ENCODE results near the gene P4HA2.

P4HA2 gene

DNA sequence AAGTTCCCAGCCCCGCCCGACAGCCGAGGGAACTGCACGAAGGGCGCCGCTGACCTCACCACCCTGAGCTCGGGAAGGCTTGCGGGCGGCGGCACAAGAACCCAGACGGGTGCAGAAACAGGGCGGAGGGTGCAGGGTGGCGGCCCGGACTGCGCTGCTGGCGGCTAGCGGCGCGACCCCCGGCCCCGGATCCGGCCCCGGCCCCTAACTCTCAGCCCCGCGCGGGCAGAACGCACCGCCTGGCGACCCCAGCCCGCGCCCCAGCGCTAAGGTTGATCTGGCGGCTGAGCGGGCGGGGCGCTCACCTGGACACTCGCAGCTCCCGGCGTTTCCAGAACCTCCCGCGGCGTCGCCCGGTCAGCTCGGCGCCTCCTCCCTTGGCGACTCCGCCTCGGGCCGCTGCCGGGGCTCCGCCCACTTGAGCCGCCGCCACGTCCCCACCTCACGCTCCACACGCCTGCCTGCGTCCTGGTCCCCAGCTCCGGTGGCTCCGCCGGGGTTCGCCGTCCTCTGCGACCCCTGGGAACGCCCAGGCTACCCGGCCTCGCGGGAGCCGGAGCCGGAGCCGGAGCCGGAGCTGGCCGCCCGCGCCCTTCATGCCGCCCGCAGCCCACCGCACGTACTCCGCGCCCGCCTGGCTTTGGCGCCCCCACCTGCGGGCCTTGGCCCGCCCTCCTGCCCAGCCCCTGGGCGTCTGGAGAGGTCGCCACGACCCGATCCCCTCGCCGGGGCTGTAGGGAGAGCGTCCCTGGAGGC is at the start of gene P4HA2:
P4HA2 (minus strand) TSS at position 369 of the 756 bp plus-strand sequence. CDS start 9,227 bp downstream, outside the sequence.
- peak; percentile 95 for DNase-seq (ENCODE audit: low spot score)

DNA sequence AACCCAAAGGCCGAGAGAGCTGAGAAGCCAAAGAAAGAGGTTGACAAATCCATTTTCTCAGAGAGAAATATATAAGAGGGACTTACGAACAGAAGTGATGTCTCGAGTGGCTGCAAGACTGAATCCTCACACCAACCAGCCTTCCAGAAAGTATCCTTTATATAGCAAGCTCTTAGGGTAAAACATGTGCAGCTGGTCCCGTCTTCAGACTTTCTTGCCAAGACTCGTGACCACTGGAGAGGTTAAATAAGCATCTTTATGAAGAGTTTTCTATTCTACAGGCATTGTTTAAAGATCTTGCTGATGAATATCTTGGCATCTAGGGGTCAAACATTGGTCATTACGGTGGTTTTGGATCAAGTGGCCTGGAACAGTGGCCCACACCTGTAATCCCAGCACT is 49.6 kb upstream of the P4HA2 start:
- DNase-seq (ENCODE audit: low spot score): no peak

DNA sequence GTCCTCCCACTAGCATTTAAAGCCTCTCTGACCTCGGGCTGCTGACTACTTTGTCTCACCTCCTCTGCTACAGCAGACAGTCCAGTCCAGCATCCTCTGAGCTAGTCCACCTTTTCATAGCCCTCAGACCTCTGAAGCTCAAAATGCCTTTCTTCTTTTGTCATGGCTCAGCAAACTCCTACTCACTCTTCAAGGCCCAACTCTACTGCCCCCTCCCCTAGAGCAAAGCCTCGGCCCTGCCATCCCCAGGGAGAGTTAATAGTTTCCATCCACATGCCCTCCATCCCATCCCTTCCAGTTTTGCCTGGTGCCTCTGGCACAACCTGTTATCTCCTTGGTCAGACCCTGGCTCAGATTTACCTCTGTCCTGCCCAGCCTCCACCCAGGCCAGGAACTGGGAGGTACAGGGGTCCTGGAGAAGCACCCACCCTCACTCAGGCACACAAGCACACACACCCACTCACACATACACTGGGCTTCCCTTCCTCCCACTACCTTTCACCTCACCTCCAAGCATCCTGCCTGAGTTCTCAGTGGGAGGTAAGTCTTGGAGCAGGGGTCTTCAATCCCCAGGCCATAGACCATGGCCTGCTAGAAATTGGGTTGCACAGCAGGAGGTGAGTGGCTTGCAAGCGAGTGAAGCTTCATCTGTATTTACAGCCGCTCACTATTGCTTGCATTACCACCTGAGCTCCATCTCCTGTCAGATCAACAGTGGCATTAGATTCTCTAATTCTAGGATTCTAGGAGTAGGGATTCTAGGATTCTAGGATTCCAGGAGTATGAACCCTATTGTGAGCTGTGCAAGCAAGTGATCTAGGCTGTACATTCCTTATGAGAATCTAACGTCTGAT is 47.9 kb upstream of the P4HA2 start:
- no peak for DNase-seq (ENCODE audit: low spot score)

DNA sequence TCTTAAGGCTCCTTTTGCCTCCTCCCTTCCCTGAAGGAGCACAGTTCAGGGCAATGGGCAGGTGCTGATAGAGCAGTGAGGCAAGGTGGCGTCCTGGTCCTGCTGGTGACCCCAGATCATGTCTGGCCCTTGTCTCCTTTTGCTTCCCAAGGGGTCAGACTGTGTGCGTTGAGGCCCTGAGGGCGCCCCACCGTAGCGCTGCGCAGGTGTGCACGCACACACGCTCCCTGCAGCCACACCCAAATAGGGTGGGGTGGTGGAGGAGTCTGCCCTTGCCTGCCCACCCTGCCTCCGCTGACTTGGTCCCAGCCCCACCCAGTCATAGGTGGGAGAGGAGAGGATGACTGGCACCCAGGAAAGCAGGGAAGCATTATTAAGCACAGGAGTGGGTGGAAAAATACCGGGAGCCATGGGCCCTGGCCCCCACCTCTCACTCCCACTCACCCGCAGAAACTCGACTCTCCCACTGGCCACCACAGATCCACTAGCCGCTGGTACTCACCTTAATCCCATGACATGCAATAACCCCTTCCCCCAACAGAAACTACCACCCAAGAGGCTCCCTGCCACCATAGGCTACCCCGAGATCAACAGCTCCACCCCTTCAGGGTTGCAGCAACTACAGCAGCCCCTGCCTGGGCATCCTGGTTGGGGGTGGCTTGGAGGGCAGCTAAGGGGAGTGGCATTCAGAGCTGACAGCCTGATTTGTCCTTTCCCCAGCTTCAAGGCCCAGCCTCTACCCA is 46.6 kb upstream of the P4HA2 start:
- DNase-seq (ENCODE audit: low spot score): no peak

DNA sequence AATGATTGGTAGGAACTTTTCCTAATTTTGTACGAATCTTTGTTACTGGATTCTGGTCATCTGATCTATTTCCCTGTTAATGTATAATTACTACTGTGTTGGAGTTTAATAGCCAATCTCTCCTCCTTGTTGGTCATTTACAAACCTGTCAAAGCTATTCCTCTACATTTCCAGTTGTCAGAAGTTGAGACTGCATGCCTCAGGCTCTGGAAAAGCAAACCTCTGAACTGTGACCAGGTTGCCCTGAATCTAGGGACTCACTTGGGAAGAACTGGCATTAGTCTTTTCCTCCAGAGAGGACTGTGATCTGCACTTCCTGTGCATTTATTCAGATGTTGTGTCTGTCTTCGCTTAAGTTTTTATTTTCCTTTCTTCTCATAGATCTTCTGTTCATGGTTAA is 46.0 kb upstream of the P4HA2 start:
- no peak for DNase-seq (ENCODE audit: low spot score)

DNA sequence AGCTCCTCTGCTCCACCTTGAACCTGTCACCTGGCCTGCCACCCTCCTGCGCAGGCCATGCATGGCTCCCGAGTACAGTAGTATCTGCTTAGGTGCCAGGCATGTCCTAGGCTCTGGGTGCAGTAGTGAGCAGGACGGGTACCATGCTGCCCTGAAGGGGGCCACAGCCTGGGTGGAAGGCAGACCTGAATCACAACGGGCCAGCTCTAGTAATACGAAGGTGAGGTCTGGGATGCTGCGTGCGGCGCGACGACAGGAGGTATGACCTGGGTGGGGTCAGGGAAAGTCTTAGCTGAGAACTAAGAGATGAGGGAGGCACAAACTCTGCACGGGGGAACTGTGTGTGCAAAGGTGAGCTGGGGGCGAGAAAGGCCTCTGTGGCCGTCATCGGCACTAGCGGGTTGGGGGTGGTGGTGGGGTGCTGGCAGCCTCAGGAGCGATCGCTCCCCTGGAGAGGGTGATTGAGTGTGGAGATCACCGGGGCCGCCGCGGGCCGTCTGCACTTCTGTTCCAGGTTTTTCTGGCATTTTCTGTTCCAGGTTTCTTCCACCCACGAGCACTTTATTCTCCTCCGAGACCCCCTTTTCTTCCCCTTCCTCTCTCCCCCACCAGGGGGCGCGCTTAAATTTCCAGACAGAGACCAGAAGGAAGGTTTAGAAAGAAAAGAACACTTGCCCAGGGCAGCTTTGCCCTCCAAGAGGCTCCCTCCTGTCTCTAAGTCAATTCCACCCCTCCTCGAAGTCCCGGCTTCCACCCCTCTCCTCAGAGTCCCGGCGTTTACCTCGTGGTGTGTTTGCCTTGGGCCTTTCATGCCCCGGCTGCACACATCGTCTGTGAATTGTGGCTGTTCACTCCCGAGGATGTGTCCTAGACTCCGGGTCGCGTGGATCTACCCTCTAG is 44.9 kb upstream of the P4HA2 start:
- DNase-seq (ENCODE audit: low spot score): peak; percentile 60

DNA sequence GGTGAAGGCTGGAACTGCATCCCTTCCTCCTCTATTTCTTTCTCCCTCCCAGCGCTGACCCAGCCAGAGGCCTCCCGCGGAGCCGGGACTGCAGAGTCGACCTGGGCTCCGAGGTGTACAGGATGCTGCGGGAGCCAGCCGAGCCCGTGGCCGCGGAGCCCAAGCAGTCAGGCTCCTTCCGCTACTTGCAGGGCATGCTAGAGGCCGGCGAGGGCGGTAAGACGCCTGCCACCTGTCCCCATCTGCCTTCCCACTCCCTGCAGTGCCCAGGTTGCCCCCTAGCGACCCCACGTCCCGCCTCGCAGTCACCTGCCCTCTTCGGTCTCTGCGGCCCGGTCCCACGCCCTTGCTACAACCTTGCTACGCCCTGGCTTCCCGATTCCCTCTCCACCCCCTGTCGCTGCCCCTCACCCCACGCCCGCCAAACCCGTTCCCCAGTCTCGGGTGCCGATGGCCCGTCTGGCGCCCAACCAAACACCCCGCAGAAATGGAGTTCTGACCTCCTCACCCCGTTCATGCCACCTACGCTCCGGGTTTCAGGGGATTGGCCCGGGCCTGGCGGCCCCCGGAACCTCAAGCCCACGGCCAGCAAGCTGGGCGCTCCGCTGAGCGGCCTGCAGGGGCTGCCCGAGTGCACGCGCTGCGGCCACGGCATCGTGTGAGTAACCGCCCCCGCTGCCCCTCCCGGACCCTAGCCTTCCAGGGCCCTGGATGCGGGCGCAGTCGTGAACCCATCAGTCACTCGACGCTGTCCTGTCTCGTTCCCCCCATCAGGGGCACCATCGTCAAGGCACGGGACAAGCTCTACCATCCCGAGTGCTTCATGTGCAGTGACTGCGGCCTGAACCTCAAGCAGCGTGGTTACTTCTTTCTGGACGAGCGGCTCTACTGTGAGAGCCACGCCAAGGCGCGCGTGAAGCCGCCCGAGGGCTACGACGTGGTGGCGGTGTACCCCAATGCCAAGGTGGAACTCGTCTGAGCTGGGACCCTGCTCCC is 43.9 kb upstream of the P4HA2 start:
- DNase-seq (ENCODE audit: low spot score): no peak

DNA sequence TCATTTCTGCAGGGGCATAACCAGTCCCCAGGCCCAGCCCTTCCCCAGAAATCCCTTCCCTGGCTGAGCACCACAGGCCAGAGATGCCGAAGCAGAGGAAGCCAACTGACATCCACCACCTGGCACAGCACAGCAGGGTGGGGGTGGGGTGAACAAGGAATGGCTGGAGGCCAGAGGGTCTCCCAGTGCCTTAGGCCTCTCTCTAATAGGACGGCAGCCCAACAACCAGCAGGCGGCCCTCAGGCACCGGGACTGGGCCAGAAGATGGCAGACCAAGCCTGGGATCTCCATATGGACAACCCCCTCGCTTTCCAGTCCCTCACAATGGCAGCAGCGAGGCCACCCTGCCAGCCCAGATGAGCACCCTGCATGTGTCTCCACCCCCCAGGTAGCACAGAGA is 43.1 kb upstream of the P4HA2 start:
- no peak for DNase-seq (ENCODE audit: low spot score)

DNA sequence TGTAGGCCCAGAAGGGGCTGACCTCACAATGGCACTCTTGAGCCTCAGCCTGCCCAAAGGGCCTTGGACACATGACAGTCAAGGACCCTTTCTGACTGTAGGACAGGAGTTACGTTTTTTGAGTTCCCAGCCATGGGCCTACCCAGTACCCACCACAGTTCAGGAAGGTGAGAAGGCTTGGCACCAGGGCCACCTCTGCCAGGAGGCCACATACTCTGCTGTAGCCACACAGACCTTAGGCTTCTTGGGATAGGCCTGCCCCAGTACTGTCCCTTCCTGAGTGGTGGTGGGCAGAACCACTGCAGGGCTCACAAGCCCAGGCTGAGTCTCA is 42.6 kb upstream of the P4HA2 start:
- DNase-seq (ENCODE audit: low spot score): no peak

DNA sequence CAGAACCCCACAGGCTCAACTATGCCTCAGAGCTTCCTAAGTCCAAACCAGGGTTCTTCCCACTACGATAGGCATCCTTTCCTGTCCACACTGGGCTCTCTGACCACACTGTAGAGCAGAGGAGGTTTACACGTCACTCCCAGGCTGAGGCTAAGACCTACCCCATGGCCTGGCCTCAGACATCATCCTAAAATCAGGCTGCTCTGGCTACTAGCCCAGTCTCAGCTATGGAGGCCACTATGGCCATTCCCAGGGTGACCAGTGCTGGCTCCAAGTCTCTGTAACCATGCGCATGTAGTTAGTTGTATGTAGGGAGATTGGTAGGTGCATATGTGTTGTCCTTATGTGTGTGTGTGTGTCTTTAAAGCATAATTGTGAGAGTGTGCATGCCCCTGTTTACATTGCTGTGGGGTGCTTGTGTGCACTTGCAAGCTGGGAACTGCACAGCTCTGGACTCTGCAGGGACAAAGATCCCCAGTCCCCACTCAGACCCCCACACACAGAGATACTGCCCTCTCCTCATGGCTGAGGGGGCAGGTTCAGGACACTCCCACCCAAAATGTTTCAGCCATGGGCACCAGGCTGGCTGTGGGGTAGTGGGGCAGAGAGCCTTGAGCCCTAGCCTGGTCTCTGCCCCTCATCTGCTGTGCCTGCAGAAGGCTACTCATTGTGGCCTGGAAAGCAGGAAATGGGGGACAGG is 42.1 kb upstream of the P4HA2 start:
- DNase-seq (ENCODE audit: low spot score): no peak

DNA sequence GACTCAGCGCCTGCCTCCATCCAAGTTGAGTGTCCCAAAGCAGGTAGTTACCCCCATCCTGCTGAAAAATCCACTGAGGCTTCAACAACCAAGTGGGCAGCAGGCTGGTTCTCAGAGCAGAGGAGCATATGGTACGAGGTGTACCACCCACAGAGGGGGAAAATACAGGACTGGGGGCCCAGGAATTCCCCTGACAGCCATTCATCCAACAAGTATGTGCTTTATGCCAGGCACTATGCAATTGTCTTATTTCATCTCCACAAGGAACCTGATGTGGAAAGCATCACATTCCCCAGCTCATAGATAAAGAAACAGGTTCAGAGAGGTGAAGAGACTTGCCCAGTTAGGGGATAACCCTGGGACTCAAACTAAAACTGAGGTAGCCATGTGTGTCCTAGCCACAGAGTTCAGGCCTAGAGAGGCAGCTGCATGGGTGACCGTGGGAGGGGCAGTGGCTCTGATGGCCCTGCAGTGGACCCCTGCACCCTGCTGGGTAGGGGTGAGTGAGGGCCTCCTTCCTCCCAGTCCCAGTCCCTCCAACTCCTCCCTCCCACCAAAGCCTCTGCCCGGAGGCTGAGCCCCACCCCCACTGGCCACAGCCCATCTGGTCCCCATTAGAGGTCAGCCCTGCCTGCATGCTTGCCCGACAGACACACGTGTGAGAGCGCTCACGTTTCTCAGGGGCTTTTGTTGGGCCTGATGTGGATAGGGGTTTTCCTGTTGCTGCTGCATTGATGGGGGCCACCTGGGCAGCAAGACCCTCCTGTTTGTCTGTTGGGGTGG is 41.3 kb upstream of the P4HA2 start:
- DNase-seq (ENCODE audit: low spot score): no peak

DNA sequence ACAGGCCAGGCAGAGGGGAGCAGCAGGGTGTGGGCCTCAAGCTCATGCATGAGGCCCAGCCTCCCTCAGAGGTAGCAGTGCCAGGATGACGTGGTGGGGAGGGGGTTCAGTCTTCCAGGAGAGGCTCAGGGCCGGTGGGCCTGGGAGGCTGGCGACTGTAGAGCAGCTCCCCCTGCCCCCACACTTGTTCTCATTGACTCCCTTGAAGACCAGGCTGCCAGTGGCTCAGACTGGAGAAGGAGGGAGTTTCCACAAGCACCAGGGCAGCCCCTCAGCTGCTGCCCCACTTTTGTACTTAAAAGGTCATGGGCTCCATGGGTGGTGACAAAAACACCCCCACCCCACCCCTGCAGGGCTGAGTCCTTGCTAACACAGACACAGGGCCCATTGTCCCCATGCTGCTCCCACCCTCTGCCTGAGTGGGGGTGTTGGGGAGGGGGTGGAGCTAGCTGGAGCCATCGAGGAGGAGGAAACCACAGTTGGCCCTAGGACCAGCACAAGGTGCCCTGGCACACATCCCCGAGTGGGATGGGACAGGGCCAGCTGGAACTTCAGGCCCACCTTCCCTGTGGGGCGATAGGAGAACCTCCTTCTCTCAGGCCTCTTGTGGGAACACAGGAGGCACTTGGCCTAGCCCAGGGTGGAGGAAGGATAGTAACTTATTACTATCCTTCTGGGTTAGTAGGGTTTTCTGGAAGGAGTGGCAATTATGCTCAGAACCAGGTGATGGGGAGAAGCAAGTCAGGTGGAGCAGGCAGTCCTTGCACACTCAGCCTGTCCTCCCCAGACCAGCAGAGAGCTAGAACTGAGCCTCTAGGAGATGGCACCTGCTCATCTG is 40.5 kb upstream of the P4HA2 start:
- DNase-seq (ENCODE audit: low spot score): no peak

DNA sequence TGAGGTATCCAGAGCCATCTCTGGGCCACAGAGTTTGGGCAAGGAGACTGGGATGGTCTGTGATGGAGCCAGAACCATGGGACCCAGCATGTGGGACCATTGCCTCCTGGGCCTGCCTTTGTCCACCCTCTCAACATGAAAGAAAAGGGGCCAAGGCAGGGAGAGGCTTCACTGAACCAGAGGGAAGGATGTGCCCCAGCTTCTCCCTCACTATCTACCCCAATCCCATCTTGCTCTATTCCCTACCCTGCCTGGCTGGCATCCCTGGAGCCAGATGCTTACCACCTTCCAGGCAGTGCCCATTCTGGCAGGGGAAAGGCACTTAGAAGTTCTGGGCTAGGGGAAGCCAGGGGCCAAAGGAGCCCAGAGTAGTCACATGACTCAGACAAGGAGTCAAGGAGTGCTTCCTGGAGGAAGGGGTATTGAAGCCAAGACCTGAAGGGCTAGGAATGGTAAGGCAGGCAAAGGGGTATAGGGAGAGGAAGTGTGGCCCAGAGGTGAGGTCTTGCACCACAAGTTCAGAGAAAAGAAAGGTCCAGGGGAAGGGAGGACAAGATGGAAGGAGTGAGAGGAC is 39.6 kb upstream of the P4HA2 start:
- DNase-seq (ENCODE audit: low spot score): no peak

DNA sequence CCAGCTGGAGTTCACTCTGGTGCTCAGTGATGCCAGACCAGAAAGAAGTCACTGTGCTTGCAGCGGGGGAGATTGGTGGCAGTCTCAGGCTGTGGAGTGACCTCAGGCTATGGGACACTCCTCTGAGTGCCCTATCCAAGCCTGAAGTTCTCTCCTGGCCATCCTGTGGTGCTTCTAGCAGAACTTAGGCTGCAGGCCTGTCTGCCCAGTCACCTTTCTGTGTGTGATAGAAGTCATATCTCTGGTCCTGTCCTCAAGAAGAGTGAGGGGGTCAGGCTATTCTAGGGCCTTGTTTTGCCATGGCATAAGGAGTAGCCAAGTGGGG is 39.1 kb upstream of the P4HA2 start:
- DNase-seq (ENCODE audit: low spot score): no peak

DNA sequence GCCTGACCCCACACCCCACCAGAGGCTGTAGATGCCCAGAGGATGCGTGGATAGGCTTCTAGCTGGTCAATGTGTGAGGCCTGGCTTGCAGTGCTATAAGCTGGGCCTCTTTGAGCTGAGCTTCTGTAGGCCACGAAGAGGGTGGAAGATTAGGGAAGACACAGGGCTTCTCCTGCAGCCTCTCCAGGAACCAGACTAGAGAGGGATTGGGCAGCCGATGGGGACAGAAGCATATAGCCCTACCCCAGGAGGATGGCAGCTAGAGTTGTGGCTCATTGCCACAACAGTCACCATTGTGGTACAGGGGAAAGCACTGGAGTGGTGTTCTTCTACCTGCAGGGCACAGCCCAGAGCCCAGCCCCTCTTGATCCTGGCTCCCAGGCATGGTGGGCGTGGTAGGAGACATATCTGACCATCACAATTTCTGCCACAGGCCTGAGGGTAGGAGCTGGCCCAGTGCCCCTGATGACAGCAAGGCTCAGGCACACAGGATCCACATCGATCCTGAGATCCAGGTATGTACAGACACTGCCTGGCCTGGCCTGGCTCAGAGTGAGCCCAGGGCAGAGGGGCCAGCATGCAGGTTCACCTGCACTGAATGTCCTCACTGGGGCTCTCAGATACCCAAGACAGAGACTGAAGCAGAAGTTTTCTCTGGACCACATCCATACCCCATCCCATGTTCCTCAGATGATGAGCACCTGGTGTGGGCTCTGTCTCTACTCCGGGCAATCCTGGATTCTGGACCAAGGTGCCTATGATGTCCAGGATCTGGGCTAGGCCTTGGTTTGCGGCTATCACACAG is 38.6 kb upstream of the P4HA2 start:
- peak; percentile 49 for DNase-seq (ENCODE audit: low spot score)

DNA sequence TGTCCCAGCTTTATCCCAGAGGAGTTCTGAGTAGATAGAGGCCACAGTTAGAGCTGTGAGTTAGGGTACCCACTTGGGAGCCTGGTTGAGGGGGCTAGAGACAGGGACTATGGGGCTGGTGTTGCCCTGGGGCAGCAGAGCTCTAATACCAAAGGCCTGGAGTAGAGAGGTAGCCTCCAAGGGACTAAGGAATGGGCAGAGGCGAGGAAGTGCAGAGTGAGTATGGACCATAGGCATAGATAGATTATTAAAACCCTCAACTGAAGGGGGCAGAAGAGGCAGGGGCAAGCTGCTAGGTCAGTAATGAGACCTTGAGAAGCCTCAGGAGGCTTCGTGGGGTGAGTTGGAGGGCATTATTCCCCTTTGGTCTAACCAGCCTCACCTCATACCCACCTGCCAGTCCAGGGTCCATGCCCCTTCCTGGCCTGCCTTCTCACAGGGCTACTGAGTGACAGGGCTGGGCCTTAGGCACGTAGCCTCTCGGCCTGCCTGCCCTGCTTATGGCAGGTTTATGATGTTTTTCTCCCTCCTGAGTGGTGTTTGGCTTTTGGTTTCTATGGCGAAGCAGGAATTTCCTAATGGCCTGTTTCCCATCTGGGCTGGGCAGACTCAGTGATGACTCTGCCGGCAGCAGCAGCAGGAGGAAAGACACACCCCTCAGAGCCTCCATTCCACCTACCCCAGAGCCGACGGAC is 37.8 kb upstream of the P4HA2 start:
- peak; percentile 87 for DNase-seq (ENCODE audit: low spot score)

All from LoVo (cell line).